Skeletal muscle cell (primary cell): ENCODE results near the gene ALB.

Experiments used
- DNase-seq: peaks from one replicate; pipeline ENCODE4 v3.0.0-alpha.2; 2010; ENCODE audit warnings: low read depth
- H3K4me3 ChIP-seq: 2 replicates; pipeline ENCODE4 v1.5.1; 2011; ENCODE audit warnings: low read depth, mild to moderate bottlenecking, control low read depth, low read length, moderate library complexity

The ALB gene

DNA sequence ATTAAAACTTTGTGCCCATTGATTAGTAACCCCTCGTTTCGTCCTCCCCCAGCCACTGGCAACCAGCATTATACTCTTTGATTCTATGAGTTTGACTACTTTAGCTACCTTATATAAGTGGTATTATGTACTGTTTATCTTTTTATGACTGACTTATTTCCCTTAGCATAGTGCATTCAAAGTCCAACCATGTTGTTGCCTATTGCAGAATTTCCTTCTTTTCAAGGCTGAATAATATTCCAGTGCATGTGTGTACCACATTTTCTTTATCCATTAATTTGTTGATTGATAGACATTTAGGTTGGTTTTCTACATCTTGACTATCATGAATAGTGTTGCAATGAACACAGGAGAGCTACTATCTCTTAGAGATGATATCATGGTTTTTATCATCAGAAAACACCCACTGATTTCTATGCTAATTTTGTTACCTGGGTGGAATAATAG, 3.2 kb downstream of the ALB start:
- no peak overlapping the region for H3K4me3 ChIP-seq
- no peak for DNase-seq

DNA sequence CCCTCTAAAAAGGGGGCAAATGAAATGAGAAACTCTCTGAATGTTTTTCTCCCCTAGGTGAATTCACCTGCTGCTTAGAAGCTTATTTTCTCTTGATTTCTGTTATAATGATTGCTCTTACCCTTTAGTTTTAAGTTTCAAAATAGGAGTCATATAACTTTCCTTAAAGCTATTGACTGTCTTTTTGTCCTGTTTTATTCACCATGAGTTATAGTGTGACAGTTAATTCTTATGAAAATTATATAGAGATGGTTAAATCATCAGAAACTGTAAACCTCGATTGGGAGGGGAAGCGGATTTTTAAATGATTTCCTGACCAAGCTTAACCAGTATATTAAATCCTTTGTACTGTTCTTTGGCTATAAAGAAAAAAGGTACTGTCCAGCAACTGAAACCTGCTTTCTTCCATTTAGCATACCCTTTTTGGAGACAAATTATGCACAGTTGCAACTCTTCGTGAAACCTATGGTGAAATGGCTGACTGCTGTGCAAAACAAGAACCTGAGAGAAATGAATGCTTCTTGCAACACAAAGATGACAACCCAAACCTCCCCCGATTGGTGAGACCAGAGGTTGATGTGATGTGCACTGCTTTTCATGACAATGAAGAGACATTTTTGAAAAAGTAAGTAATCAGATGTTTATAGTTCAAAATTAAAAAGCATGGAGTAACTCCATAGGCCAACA, 4.2 kb downstream of the ALB start:
- no peak for DNase-seq
- no peak overlapping the region for H3K4me3 ChIP-seq

DNA sequence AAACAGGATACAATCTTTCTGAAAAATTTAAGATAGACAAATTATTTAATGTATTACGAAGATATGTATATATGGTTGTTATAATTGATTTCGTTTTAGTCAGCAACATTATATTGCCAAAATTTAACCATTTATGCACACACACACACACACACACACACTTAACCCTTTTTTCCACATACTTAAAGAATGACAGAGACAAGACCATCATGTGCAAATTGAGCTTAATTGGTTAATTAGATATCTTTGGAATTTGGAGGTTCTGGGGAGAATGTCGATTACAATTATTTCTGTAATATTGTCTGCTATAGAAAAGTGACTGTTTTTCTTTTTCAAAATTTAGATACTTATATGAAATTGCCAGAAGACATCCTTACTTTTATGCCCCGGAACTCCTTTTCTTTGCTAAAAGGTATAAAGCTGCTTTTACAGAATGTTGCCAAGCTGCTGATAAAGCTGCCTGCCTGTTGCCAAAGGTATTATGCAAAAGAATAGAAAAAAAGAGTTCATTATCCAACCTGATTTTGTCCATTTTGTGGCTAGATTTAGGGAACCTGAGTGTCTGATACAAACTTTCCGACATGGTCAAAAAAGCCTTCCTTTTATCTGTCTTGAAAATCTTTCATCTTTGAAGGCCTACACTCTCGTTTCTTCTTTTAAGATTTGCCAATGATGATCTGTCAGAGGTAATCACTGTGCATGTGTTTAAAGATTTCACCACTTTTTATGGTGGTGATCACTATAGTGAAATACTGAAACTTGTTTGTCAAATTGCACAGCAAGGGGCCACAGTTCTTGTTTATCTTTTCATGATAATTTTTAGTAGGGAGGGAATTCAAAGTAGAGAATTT, 5.2 kb downstream of the ALB start:
- no peak overlapping the region for H3K4me3 ChIP-seq
- no peak for DNase-seq

DNA sequence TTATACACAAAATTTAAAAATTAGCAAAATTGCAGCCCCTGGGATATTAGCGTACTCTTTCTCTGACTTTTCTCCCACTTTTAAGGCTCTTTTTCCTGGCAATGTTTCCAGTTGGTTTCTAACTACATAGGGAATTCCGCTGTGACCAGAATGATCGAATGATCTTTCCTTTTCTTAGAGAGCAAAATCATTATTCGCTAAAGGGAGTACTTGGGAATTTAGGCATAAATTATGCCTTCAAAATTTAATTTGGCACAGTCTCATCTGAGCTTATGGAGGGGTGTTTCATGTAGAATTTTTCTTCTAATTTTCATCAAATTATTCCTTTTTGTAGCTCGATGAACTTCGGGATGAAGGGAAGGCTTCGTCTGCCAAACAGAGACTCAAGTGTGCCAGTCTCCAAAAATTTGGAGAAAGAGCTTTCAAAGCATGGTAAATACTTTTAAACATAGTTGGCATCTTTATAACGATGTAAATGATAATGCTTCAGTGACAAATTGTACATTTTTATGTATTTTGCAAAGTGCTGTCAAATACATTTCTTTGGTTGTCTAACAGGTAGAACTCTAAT, 6.0 kb downstream of the ALB start:
- no peak for DNase-seq
- H3K4me3 ChIP-seq: no peak overlapping the region

DNA sequence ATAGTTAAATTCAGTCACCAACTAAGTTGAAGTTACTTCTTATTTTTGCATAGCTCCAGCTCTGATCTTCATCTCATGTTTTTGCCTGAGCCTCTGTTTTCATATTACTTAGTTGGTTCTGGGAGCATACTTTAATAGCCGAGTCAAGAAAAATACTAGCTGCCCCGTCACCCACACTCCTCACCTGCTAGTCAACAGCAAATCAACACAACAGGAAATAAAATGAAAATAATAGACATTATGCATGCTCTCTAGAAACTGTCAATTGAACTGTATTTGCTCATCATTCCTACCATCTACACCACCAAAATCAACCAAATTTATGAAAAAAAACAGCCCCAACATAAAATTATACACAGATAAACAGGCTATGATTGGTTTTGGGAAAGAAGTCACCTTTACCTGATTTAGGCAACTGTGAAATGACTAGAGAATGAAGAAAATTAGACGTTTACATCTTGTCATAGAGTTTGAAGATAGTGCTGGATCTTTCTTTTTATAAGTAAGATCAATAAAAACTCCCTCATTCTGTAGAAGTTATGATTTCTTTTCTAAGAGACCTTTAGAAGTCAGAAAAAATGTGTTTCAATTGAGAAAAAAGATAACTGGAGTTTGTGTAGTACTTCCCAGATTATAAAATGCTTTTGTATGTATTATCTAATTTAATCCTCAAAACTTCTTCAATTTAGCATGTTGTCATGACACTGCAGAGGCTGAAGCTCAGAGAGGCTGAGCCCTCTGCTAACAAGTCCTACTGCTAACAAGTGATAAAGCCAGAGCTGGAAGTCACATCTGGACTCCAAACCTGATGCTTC, 7.0 kb downstream of the ALB start:
- DNase-seq: no peak
- no peak overlapping the region for H3K4me3 ChIP-seq

DNA sequence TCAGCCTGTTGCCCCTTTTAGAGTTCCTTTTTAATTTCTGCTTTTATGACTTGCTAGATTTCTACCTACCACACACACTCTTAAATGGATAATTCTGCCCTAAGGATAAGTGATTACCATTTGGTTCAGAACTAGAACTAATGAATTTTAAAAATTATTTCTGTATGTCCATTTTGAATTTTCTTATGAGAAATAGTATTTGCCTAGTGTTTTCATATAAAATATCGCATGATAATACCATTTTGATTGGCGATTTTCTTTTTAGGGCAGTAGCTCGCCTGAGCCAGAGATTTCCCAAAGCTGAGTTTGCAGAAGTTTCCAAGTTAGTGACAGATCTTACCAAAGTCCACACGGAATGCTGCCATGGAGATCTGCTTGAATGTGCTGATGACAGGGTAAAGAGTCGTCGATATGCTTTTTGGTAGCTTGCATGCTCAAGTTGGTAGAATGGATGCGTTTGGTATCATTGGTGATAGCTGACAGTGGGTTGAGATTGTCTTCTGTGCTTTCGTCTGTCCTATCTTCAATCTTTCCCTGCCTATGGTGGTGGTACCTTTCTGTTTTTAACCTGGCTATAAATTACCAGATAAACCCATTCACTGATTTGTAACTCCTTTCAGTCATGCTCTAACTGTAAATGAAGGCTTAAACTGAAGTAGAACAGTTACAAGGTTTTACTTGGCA, 7.8 kb downstream of the ALB start:
- no peak for DNase-seq
- H3K4me3 ChIP-seq: no peak overlapping the region

DNA sequence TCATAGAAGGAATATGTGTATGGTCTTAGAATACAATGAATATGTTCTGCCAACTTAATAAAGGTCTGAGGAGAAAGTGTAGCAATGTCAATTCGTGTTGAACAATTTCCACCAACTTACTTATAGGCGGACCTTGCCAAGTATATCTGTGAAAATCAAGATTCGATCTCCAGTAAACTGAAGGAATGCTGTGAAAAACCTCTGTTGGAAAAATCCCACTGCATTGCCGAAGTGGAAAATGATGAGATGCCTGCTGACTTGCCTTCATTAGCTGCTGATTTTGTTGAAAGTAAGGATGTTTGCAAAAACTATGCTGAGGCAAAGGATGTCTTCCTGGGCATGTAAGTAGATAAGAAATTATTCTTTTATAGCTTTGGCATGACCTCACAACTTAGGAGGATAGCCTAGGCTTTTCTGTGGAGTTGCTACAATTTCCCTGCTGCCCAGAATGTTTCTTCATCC, 9.2 kb downstream of the ALB start:
- DNase-seq: no peak
- no peak overlapping the region for H3K4me3 ChIP-seq

DNA sequence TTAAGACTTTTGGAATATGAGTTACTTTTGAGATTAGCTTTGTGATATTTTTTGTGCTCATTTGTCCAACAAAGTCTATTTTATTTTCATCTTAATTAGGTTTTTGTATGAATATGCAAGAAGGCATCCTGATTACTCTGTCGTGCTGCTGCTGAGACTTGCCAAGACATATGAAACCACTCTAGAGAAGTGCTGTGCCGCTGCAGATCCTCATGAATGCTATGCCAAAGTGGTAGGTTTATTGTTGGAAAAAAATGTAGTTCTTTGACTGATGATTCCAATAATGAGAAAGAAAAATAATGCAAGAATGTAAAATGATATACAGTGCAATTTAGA, 10.8 kb downstream of the ALB start:
- H3K4me3 ChIP-seq: no peak overlapping the region
- DNase-seq: no peak

DNA sequence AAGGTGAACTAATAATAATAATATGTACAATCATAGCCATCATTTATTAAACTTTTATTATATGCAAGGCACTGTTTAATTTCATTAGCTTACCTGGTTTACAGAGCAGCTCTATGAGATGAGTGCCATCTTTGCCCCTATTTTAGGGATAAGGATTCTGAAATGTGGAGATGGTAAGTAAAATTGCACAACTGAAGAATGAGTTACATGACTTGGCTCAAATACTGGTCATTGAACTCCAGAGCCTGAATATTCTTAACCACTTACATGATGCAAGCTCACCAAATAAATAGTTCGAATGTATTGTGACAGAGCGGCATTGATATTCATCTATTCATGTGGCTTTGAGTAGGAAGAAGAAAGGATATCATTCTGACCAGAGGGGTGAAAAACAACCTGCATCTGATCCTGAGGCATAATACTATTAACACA, 11.7 kb downstream of the ALB start:
- no peak overlapping the region for H3K4me3 ChIP-seq
- DNase-seq: no peak

DNA sequence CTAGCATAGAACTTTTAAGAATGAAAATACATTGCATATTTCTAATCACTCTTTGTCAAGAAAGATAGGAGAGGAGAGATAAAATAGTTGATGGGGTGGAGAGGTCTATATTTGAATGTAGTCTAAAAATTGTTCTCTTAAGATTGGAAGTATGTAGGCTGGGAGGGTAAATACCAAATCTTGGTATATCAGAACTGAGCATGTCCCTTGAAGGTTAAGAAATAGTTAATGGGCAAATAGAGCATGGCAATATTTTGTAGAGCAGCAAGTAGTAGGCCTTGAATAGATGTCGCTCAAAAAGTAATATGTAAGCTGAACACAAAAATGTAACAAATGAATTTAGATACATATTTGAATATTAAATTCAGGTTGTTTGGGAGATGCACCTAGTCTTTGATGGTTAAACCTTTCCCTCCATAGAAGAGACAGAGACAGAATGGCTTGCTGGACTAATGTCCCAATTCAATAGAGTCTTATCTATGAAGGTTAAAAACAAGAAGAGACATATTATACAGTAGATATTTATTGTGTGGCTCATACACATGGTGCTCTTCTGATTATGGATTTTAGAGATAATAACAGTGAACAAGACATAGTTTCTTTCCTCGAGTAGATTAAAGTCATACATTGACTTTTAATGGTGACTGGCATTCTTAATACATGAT, 12.5 kb downstream of the ALB start:
- no peak for DNase-seq
- no peak overlapping the region for H3K4me3 ChIP-seq

DNA sequence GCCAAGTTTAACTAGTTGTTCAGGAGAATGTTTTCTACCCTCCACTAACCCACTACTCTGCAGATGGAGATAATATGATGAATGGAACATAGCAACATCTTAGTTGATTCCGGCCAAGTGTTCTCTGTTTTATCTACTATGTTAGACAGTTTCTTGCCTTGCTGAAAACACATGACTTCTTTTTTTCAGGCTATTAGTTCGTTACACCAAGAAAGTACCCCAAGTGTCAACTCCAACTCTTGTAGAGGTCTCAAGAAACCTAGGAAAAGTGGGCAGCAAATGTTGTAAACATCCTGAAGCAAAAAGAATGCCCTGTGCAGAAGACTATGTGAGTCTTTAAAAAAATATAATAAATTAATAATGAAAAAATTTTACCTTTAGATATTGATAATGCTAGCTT, 13.3 kb downstream of the ALB start:
- no peak overlapping the region for H3K4me3 ChIP-seq
- no peak for DNase-seq

DNA sequence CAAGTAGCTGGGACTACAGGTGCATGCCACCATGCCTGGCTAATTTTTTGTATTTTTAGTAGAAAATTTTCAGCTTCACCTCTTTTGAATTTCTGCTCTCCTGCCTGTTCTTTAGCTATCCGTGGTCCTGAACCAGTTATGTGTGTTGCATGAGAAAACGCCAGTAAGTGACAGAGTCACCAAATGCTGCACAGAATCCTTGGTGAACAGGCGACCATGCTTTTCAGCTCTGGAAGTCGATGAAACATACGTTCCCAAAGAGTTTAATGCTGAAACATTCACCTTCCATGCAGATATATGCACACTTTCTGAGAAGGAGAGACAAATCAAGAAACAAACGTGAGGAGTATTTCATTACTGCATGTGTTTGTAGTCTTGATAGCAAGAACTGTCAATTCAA, 13.9 kb downstream of the ALB start:
- DNase-seq: no peak
- no peak overlapping the region for H3K4me3 ChIP-seq

DNA sequence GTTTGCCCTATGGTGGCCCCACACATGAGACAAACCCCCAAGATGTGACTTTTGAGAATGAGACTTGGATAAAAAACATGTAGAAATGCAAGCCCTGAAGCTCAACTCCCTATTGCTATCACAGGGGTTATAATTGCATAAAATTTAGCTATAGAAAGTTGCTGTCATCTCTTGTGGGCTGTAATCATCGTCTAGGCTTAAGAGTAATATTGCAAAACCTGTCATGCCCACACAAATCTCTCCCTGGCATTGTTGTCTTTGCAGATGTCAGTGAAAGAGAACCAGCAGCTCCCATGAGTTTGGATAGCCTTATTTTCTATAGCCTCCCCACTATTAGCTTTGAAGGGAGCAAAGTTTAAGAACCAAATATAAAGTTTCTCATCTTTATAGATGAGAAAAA, 14.6 kb downstream of the ALB start:
- H3K4me3 ChIP-seq: no peak overlapping the region
- DNase-seq: no peak

DNA sequence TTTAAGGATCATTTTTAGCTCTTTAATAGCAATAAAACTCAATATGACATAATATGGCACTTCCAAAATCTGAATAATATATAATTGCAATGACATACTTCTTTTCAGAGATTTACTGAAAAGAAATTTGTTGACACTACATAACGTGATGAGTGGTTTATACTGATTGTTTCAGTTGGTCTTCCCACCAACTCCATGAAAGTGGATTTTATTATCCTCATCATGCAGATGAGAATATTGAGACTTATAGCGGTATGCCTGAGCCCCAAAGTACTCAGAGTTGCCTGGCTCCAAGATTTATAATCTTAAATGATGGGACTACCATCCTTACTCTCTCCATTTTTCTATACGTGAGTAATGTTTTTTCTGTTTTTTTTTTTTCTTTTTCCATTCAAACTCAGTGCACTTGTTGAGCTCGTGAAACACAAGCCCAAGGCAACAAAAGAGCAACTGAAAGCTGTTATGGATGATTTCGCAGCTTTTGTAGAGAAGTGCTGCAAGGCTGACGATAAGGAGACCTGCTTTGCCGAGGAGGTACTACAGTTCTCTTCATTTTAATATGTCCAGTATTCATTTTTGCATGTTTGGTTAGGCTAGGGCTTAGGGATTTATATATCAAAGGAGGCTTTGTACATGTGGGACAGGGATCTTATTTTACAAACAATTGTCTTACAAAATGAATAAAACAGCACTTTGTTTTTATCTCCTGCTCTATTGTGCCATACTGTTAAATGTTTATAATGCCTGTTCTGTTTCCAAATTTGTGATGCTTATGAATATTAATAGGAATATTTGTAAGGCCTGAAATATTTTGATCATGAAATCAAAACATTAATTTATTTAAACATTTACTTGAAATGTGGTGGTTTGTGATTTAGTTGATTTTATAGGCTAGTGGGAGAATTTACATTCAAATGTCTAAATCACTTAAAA, 15.3 kb downstream of the ALB start:
- H3K4me3 ChIP-seq: no peak overlapping the region
- no peak for DNase-seq

DNA sequence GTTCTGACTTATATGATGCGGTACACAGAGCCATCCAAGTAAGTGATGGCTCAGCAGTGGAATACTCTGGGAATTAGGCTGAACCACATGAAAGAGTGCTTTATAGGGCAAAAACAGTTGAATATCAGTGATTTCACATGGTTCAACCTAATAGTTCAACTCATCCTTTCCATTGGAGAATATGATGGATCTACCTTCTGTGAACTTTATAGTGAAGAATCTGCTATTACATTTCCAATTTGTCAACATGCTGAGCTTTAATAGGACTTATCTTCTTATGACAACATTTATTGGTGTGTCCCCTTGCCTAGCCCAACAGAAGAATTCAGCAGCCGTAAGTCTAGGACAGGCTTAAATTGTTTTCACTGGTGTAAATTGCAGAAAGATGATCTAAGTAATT, 16.5 kb downstream of the ALB start:
- no peak overlapping the region for H3K4me3 ChIP-seq
- DNase-seq: no peak

DNA sequence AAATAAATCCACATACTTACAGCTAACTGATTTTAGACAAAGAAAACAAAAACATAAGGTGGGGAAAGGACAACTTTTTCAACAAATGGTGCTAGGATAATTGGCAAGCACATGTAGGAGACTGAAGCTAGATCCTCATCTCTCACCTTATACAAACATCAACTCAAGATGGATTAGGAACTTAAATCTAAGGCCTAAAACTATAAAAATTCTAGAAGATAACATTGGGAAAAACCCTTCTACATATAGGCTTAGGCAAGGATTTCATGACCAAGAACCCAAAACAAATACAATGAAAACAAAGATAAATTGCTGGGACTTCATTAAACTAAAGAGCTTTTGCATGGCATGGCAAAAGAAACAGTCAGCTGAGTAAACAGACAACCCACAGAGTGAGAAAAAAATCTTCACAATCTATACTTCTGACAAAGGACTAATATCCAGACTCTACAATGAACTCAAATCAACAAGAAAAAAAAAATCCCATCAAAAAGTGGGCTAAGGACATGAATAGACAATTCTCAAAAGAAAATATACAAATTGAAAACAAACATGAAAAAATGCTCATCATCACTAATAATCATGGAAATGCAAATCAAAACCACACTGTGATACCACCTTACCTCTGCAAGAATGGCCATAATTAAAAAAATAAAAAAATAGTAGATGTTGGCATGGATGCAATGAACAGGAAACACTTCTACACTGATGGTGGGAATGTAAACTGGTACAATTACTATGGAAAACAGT, 17.8 kb downstream of the ALB start:
- no peak for DNase-seq

DNA sequence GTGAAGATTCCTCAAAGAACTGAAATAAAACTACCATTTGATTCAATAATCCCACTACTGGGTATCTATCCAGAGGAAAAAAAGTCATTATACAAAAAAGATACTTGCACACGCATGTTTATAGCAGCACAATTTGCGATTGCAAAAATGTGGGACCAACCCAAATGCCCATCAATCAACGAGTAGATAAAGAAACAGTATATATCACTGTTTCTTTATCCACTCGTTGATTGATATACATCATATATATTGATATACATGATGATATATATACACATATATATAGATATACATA, 18.3 kb downstream of the ALB start:
- no peak overlapping the region for H3K4me3 ChIP-seq
- DNase-seq: no peak

More for the DNA sequence above, 17.8 kb downstream of the ALB start:
- H3K4me3 ChIP-seq: no peak overlapping the region
